DOHH2 (cell line): ENCODE measurements around the gene APOC1.

Source experiments
- H3F3A ChIP-seq: fragments of 200-600 bp; sonication (generic), shearing (Covaris generic); 2 replicates; pipeline ENCODE4 v1.6.0; 2016; ENCODE audit warnings: antibody characterized with exemption, mild to moderate bottlenecking; ENCODE audit not compliant: control insufficient read depth, insufficient read depth
- H3K27ac ChIP-seq: fragments of 200-600 bp; sonication (generic); 2 replicates; pipeline ENCODE4 v1.5.1; 2014; ENCODE audit warnings: low read depth, mild to moderate bottlenecking, low read length, moderate library complexity
- H3K27me3 ChIP-seq: fragments of 200-600 bp; sonication (generic); 2 replicates; pipeline ENCODE4 v1.6.1; 2014; ENCODE audit warnings: mild to moderate bottlenecking, low read length, mixed read lengths; ENCODE audit not compliant: control insufficient read depth
- H3K36me3 ChIP-seq: fragments of 200-600 bp; sonication (generic); 2 replicates; pipeline ENCODE4 v1.6.1; 2014; ENCODE audit warnings: mild to moderate bottlenecking, low read length, moderate library complexity, mixed read lengths; ENCODE audit not compliant: control insufficient read depth
- H3K4me1 ChIP-seq: fragments of 200-600 bp; sonication (generic); 2 replicates; pipeline ENCODE4 v1.6.1; 2014; ENCODE audit warnings: mild to moderate bottlenecking, low read length, mixed read lengths; ENCODE audit not compliant: control insufficient read depth
- H3K4me2 ChIP-seq: fragments of 200-600 bp; sonication (generic); 2 replicates; pipeline ENCODE4 v1.6.0; 2014; ENCODE audit warnings: mild to moderate bottlenecking, low read length, moderate library complexity
- H3K4me3 ChIP-seq: fragments of 200-600 bp; sonication (generic); 2 replicates; pipeline ENCODE4 v1.5.1; 2014; ENCODE audit warnings: mild to moderate bottlenecking, low read length, mixed read lengths
- H3K79me2 ChIP-seq: fragments of 200-600 bp; sonication (generic); 2 replicates; pipeline ENCODE4 v1.6.1; 2014; ENCODE audit warnings: mild to moderate bottlenecking, low read length, mixed read lengths; ENCODE audit not compliant: control insufficient read depth
- H3K9me2 ChIP-seq: fragments of 200-600 bp; sonication (generic); replicated peaks from 2 replicates; pipeline ENCODE4 v1.6.1; 2014; ENCODE audit warnings: mild to moderate bottlenecking, low read length, mixed read lengths; ENCODE audit not compliant: control insufficient read depth
- H3K9me3 ChIP-seq: fragments of 200-600 bp; sonication (generic); 2 replicates; pipeline ENCODE4 v1.6.1; 2014; ENCODE audit warnings: antibody characterized with exemption, low read length, mixed read lengths; ENCODE audit not compliant: control insufficient read depth, insufficient read depth
- H4K20me1 ChIP-seq: fragments of 200-600 bp; sonication (generic); 2 replicates; pipeline ENCODE4 v1.6.0; 2014; ENCODE audit warnings: low read depth, mild to moderate bottlenecking, antibody characterized with exemption, low read length, moderate library complexity; ENCODE audit not compliant: control insufficient read depth, insufficient read depth
- EZH2phosphoT487 ChIP-seq: fragments of 200-600 bp; sonication (generic); IDR thresholded peaks from 2 replicates; pipeline ENCODE4 v1.6.1; 2017; ENCODE audit warnings: borderline replicate concordance, mild to moderate bottlenecking, antibody characterized with exemption, low read length, moderate library complexity, mixed read lengths
- TF ChIP-seq, protein P1 (sequence below): fragments of 200-600 bp; sonication (generic); IDR thresholded peaks from one replicate; pipeline ENCODE4 v1.5.1; 2014; ENCODE audit warnings: antibody characterized with exemption, mild to moderate bottlenecking, low read depth, low read length; ENCODE audit not compliant: poor library complexity, severe bottlenecking

The APOC1 gene

DNA sequence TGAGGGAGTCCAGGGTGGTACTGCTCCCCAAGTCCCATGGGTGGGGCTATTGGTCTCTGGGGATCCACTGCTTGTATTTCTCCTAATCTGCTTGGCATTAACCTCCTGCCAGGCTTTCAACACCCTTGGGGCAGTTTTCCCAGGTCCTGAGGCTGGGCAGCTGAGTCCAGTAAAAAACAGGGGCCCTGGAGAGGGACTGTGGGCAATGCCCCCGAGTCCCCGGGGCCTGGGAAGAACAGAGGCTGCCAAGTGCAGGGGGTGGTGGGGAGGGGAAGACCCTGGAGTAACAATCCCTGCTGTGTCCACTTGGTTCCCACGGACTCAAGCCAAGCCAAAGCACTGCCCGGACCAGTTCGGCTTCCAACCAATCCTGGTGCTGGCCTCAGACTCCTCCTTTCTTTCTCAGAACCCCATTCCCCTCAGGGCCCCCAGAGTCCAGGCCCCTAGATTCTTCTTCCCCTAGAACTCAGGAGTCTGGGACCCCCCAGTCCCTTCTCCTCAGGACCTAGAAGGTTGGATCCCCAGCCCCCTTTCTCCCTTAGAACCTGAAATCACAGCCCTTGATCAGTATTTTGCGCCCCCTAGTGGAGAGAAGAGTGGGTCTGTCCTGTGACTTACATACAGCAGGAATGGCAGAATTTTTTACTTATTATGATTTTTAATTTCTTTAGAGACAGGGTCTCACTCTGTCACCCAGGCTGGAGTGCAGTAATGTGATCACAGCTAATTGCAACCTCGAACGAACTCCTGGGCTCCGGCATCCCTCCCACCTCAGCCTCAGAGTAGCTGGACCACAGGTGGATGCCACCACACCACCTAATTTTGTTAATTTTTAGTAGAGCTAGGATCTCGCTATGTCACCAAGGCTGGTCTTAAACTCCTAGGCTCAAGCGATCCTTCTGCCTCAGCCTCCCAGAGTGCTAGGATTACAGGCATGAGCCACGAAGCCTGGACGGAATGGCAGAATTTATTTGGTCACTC is 37.1 kb downstream of the APOC1 start:
- Histone ChIP-seq H4K20me1 (peaks cover 8% of the 10 kb centered on the region; the same call in 1 of the 2 replicates), H3K27ac (no peak overlapping the region), H3K9me2 (no peaks in the 10 kb centered on the region), H3K9me3 (no peaks in the 10 kb centered on the region), H3K79me2 (peaks cover 33% of the 10 kb centered on the region), H3K36me3 (peaks cover 7% of the 10 kb centered on the region), H3K27me3 (no peaks in the 10 kb centered on the region), H3K4me1 (peaks cover 20% of the 10 kb centered on the region), H3K4me2 (no peak overlapping the region), H3K4me3 (no peak overlapping the region), H3F3A (0 out of 2 replicates have a peak, but pooled peaks cover 3% of the 10 kb centered on the region)
- TF ChIP-seq EZH2phosphoT487, result no peak
- TF ChIP-seq, protein P1, sequence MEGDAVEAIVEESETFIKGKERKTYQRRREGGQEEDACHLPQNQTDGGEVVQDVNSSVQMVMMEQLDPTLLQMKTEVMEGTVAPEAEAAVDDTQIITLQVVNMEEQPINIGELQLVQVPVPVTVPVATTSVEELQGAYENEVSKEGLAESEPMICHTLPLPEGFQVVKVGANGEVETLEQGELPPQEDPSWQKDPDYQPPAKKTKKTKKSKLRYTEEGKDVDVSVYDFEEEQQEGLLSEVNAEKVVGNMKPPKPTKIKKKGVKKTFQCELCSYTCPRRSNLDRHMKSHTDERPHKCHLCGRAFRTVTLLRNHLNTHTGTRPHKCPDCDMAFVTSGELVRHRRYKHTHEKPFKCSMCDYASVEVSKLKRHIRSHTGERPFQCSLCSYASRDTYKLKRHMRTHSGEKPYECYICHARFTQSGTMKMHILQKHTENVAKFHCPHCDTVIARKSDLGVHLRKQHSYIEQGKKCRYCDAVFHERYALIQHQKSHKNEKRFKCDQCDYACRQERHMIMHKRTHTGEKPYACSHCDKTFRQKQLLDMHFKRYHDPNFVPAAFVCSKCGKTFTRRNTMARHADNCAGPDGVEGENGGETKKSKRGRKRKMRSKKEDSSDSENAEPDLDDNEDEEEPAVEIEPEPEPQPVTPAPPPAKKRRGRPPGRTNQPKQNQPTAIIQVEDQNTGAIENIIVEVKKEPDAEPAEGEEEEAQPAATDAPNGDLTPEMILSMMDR, result peak; percentile 87

GRCh38 chr19:44954278-44954648 is 39.9 kb downstream of the APOC1 start:
- Histone ChIP-seq H3K4me2 (peak overlapping the region; percentile 88), H3F3A (peaks cover under 1% of the 10 kb centered on the region; the same call in 1 of the 2 replicates), H3K9me2 (no peaks in the 10 kb centered on the region), H3K36me3 (peaks cover 28% of the 10 kb centered on the region), H3K4me1 (peaks cover 45% of the 10 kb centered on the region), H3K79me2 (peaks cover 61% of the 10 kb centered on the region), H3K27ac (peak overlapping the region; percentile 83), H3K4me3 (peak overlapping the region; percentile 97), H3K9me3 (no peaks in the 10 kb centered on the region), H4K20me1 (peaks cover 14% of the 10 kb centered on the region), H3K27me3 (no peaks in the 10 kb centered on the region)
- TF ChIP-seq, protein P1, result no peak
- no peak for TF ChIP-seq EZH2phosphoT487

DNA sequence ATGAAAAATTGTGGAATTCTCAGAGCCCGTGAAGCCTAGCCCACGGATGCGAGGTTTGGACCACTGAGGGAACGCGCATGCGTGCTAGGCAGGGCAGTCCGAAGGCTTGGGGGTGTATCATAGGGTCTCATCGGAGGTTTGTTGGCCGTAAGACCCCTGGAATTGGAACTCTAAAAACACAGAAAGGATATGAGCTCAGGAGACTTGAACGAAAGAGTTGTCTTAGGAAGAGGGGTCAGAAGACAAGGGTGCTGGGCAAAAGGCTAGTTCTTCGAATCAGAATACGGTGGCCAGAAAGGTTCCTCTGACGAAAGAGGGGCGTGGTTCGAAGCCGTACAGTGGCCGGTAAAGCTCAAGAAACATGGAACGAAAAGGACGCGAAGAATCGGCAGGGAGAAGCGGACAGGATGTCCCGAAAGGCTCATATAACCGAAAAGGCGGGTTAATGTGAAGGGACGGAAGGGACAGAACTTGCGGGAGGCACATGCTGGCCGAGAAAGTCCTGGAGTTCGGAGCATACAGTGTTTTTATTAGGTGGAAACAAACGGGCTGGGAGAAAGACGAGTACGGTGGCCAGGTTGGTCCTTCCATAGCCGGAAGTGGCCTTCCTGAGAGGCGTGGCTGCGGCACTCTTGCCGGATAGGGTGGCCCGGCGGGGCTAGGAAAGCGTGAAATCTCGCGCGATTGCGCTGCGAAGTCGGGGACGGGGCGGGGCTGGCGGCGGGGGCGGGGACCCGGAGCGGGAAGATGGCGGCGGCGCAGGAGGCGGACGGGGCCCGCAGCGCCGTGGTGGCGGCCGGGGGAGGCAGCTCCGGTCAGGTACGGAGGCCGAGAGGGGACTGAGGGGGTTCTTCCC is 40.5 kb downstream of the APOC1 start, which contains the start of gene CLPTM1:
Gene CLPTM1, plus strand, starts transcription at position 732 of the 856 bp plus-strand sequence. Its CDS starts 16 bp downstream, at position 748.
- peak within 1 kb of the TSS; percentile 88 for H3K4me2 ChIP-seq
- no peaks in the 10 kb centered on the region for H3K9me2 ChIP-seq
- no peaks in the 10 kb centered on the region; the same call in 1 of the 2 replicates for H3F3A ChIP-seq
- no peaks in the 10 kb centered on the region for H3K9me3 ChIP-seq
- H3K79me2 ChIP-seq, result peaks cover 67% of the 10 kb centered on the region
- no peak for TF ChIP-seq EZH2phosphoT487
- TF ChIP-seq, protein P1, result no peak
- H3K27ac ChIP-seq, result peak within 1 kb of the TSS; percentile 83
- H3K27me3 ChIP-seq, result no peaks in the 10 kb centered on the region
- peaks cover 14% of the 10 kb centered on the region for H4K20me1 ChIP-seq
- peak within 1 kb of the TSS; percentile 97 for H3K4me3 ChIP-seq
- peaks cover 31% of the 10 kb centered on the region for H3K36me3 ChIP-seq
- peaks cover 51% of the 10 kb centered on the region for H3K4me1 ChIP-seq
